Mucosa of gallbladder (tissue), 1 donor: Measurements from ENCODE around the gene PCNX3. TPM values are rescaled to one million over a fixed set of nuclear protein-coding genes. Genes with fewer than 3 reads are reported as not detected.

ENCODE experiments used
- total RNA-seq: library from RNA; stranded (reverse); gene quantifications from one replicate; pipeline ENCODE4 v1.2.1, GENCODE V29; 2021
- donor health status: DM: no; HTN: no; CAD: no.

Gene PCNX3
- total RNA-seq, 1 donor from 2014 or later = 52.5 TPM

Other genes starting within 250 kb of the PCNX3 start
- 7.1 TPM for gene SLC25A45, start 233.1 kb upstream of the PCNX3 start, total RNA-seq
- 40.8 TPM for gene FRMD8, start 229.1 kb upstream of the PCNX3 start, total RNA-seq
- 1,012 TPM for gene NEAT1, start 193.0 kb upstream of the PCNX3 start, total RNA-seq
- gene MALAT1, start 116.7 kb upstream of the PCNX3 start, total RNA-seq = 9,267 TPM
- 90.1 TPM for gene SCYL1, start 90.7 kb upstream of the PCNX3 start, total RNA-seq
- 257 TPM for gene LTBP3, start 57.4 kb upstream of the PCNX3 start, total RNA-seq
- gene ZNRD2, start 45.3 kb upstream of the PCNX3 start, total RNA-seq = 30.0 TPM
- gene FAM89B, start 43.2 kb upstream of the PCNX3 start, total RNA-seq = 68.2 TPM
- 128 TPM for gene EHBP1L1, start 39.7 kb upstream of the PCNX3 start, total RNA-seq
- 1.1 TPM for gene KCNK7, start 20.0 kb upstream of the PCNX3 start, total RNA-seq
- 85.6 TPM for gene MAP3K11, start 1.6 kb upstream of the PCNX3 start, total RNA-seq
- gene SIPA1, start 22.3 kb downstream of the PCNX3 start, total RNA-seq = 74.7 TPM
- gene RELA, start 47.1 kb downstream of the PCNX3 start, total RNA-seq = 84.2 TPM
- 74.7 TPM for gene KAT5, start 96.5 kb downstream of the PCNX3 start, total RNA-seq
- gene RNASEH2C, start 105.0 kb downstream of the PCNX3 start, total RNA-seq = 99.2 TPM
- 22.2 TPM for gene AP5B1, start 165.2 kb downstream of the PCNX3 start, total RNA-seq
- 3.5 TPM for gene OVOL1, start 171.3 kb downstream of the PCNX3 start, total RNA-seq
- gene SNX32, start 218.2 kb downstream of the PCNX3 start, total RNA-seq = 1.4 TPM
- gene CFL1, start 242.4 kb downstream of the PCNX3 start, total RNA-seq = 692 TPM
- gene MUS81, start 244.7 kb downstream of the PCNX3 start, total RNA-seq = 63.1 TPM